Activated T-cell treated with anti-CD3 and anti-CD28 coated beads, Interleukin-2, amount 50 U/mL, for 24 hours (primary cell): ENCODE results near the gene GSPT1.
"Not testable (repeated sequence)": the region's sequence is repeated elsewhere in the genome, so short reads cannot be mapped to it uniquely, and the experiment has no call there.

Experiments
- DNase-seq: peaks from one replicate; pipeline ENCODE4 v3.0.0-alpha.2; 2020
- H3K27ac Mint-ChIP-seq: 2 replicates; pipeline ENCODE4 v1.8.0; 2020; ENCODE audit warnings: mild to moderate bottlenecking, mixed read lengths
- H3K27me3 Mint-ChIP-seq: 2 replicates; pipeline ENCODE4 v1.8.0; 2020; ENCODE audit warnings: mixed read lengths
- H3K36me3 Mint-ChIP-seq: 2 replicates; pipeline ENCODE4 v1.8.0; 2020; ENCODE audit warnings: low read depth, mixed read lengths
- H3K4me1 Mint-ChIP-seq: 2 replicates; pipeline ENCODE4 v1.8.0; 2020; ENCODE audit warnings: low read depth, mixed read lengths
- H3K4me3 Mint-ChIP-seq: 2 replicates; pipeline ENCODE4 v1.8.0; 2020; ENCODE audit warnings: mild to moderate bottlenecking, moderate library complexity, mixed read lengths
- H3K9me3 Mint-ChIP-seq: 2 replicates; pipeline ENCODE4 v1.8.0; 2020; ENCODE audit warnings: mixed read lengths

Gene GSPT1

GRCh38 chr16:11819798-11820197 is 96.0 kb downstream of the GSPT1 start:
- no peak for DNase-seq
- Mint-ChIP-seq H3K36me3 (no peaks in the 10 kb centered on the region), H3K4me1 (no peaks in the 10 kb centered on the region), H3K4me3 (no peak overlapping the region), H3K9me3 (no peaks in the 10 kb centered on the region), H3K27ac (no peak overlapping the region), H3K27me3 (no peaks in the 10 kb centered on the region)

GRCh38 chr16:11818970-11819369 is 96.8 kb downstream of the GSPT1 start:
- H3K4me1 Mint-ChIP-seq, H3K9me3 Mint-ChIP-seq, DNase-seq, H3K27me3 Mint-ChIP-seq, H3K36me3 Mint-ChIP-seq, H3K27ac Mint-ChIP-seq, H3K4me3 Mint-ChIP-seq: not testable (repeated sequence)
